Femur (tissue), 1 donor: ENCODE data around the gene RIPK1.
"Not testable (repeated sequence)": the region's sequence is repeated elsewhere in the genome, so short reads cannot be mapped to it uniquely, and the experiment has no call there.

Experiments
- DNase-seq: peaks from one replicate; pipeline ENCODE4 v3.0.0-alpha.2; 2017

Gene RIPK1

DNA sequence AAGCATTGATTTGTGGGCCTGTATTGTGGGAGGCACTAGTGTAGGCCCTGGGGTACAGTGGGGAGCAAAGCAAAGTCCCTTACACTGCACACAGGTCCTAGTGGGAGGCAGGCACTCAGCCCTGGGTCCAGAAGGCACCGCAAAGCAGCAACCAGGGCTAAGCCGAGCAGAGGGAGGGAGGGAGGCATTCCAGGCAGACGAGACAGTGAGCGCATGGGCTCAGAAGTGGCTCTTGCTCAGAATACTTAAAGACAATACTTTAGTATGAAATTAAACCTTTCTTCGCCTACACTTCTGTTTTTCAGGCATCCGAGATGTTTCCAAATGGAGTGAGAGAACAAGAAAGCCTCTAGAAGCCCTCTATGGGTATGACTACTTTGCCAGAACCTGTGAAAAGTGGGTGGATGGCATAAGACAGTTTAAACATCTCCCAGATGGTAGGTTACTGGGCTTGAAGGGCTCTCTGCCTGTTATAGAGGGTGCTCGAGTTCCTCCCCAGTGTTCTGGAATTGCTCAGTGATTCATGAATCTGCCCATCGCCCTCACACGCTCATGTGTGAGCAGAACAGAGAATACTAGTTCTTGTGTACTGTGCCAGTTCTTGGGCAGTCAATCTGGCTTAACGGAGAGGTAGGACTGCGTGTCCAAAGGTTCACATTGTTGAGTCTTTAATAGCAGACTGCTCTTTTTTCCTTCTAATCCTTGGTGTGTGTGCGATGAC is 68.9 kb downstream of the RIPK1 start:
- no peak for DNase-seq

DNA sequence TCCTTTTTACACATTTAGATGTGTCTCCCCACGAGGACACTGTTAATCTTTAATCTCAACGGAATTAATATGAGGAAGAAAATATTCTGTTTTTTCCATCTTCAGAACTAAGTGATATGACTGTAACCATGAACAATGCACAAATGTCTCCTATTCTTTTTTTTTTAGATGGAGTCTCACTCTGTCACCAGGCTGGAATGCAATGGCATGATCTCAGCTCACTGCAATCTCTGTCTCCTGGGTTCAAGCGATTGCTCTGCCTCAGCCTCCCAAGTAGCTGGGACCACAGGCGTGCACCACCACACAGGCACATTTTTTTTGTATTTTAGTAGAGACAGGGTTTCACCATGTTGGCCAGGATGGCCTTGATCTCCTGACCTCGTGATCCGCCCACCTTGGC is 69.6 kb downstream of the RIPK1 start:
- not testable (repeated sequence) for DNase-seq

DNA sequence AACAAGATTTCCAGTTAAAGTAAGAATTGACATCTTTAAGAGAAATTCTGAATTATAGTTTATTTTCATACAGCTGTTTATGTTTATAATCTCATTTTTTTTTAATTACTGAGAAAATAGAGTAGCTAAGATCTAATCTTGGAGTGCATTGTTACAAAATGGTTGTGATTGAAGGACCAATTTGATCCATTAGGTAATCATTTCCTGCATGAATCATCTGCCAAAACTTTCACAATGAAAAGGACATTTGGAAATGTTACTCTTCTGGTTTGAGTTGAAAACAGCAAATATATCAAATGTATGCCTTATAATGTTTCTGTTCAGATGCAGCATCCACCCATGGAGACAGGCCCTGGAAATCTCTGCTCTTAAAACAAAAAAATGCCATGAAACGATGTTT is 70.0 kb downstream of the RIPK1 start:
- no peak for DNase-seq

DNA sequence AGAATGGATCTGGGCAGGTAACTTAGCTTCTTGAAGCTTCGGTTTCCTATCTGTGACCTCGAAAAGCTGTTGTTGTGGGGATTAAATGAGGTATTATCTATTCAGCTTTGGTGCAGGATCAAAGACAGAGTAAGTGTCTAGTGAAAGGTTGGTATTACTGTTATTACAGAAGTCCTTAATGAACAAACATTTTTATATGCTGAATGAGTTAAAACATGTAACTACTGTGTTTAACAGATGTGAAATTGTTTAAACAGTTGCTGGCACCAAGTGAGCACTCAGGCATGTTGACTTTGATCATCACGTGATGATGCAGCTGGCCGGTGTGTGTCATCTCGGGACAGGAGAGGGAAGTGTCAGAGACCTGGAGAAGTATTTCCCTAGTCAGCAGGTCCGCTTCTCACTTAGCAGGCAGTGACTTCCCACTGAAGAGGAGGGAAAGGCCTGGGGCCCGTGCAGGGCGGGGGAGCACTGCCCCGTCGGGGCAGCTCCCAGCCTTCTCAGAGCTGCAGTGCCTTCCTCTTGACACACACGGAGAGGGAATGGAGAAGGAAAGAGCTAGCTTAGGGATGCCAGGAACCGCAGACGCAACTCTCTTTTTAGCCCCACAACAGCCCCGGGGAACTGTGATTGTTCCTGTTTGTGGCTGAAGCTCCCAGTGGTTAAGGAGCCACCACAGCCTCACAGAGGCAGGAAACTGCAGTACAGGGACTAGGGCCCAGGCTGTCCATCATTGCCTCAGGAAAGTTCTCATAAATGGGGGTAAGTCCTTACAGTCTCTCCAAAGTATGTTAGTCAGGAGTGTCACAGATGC is 71.0 kb downstream of the RIPK1 start:
- DNase-seq = peak; percentile 67

DNA sequence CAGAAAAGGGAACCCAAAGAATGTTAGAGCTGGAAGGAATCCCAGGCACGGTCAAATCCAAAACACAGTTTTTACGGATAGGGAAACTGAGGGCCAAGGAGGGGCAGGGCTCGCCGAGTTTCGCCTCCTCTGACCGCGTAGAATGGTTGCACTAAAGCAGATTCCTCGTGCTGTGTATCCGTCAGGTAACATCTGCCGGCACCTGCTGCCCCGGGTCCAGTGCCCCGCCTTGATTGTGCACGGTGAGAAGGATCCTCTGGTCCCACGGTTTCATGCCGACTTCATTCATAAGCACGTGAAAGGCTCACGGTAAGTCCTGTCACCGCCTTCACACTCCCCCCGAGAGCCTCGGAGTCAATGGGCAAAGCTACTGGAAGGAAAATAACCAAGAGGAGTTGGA is 71.9 kb downstream of the RIPK1 start:
- no peak for DNase-seq

DNA sequence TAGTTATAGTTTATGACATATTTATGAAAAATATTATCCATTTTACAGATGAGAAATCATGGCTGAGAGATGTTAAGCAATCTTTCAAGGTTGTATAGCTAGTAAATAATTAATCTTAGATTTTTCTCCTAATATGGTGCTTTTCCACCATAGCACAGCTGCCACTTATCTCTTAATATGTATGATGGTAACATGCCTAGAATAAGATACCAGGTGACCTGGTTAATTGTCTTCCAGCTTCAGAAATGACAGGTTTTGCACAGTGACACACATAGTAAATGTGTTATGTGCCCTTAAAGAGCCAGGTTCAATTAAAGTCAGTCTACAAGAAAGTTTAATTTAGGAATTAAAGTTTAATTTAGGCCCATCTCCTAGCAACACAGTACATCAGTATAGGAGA is 74.2 kb downstream of the RIPK1 start:
- no peak for DNase-seq

DNA sequence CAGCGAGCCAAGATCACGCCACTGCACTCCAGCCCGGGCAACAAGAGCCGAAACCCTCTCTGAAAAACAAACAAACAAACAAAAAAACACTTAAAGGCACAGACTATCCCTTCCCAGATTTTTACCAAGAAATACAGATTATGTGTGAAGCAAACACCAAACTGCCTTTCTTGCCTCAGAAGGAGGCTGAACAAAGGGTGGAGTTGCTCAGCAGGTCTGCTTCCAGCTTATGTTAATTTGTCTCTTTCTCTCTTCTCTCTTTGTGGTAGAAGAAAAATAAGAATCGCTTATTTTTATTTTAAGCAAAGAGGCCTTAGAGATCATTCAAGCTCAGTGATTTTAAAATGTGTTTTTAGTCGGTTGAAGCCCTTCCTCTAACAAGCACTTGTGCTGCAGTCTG is 74.9 kb downstream of the RIPK1 start:
- DNase-seq = no peak

DNA sequence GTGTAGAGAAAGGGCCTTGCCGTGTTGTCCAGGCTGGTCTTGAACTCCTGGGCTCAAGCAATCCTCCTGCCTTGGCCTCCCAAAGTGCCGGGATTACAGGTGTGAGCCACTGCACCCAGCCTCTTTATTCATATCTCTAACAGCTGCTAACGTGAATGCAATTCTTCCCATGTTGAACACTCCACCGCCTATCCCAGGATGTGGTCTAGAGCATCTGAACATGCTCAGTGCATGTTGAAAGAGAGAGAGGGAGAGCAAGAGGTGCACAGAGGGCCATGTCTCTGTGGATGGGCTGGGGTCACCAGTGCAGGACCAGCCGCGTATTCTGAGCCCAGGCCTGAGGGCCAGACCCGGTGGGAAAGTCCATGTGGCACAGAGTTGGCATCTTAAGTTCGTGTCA is 76.3 kb downstream of the RIPK1 start:
- no peak for DNase-seq

DNA sequence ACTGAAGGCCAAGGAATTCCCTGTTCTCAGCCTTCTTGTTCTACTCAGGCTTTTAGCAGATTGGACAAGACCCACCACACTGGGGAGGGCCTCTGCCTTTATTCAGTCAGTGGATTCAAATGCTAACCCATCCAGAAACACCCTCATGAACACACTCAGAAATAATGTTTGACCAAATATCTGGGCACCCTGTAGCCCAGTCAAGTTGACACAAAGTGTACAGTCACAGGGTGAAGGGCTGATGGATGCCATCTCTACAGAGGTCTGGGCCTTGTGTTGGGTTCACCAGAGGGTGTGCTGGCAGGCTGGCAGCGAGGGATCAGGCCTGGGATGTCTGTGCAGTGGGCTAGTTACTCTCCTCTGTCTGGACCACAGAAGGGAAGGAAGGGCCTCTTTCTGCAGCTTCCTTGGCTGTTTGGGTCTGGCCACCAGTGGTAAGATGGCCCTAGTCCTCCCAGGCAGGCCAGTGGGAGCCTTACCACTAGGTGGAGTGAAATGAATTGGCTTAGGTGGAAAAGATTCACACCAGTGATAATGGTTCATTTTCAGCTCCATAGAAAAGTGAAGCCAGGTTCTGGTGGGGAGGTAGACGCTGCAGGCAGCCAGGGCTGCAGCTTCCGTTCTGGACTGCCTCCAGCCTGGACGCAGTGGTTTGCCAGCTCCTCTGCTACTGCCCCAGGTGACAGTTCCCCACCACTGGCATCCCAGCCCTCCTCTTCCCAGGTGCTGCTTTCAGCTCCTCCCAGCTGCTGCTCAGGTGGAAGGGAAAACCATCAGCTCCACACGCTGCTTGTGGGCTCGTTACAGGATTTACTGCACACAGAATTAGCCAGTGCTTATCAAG is 79.8 kb downstream of the RIPK1 start:
- no peak for DNase-seq

DNA sequence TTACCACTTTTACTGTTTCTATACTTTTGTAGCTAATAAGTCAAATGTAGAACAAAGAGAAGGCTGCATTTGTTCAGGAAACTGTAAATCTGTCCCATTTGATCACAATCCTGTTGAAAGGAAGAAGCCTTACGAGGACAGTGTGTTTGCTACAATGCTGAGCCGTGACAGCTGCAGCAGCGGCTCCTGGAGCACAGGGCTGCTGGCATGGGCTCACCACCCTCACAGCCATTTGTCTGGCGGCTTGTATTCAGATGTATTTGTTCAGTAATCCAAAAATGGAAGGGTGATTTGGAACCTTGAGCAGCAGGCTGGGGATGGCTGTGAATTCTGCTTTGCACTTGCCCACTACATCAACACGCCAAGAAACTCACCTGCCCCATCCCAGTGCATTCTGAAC is 83.4 kb downstream of the RIPK1 start:
- peak; percentile 54 for DNase-seq

DNA sequence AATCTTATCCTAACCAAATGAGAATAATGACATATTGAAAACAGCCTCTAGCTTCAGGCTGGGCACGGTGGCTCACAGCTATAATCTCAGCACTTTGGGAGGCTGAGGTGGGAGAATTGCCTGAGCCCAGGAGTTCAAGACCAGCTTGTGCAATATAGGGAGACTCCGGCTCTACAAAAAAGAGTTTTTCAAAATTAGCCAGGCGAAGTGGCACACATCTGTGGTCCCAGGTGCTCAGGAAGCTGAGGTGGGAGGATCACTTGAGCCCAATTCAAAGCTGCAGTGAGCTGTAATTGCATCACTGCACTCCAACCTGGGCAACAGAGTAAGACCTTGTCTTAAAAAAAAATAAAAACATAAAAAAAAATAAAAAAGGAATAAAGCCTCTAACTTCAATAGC is 84.4 kb downstream of the RIPK1 start:
- DNase-seq = no peak

DNA sequence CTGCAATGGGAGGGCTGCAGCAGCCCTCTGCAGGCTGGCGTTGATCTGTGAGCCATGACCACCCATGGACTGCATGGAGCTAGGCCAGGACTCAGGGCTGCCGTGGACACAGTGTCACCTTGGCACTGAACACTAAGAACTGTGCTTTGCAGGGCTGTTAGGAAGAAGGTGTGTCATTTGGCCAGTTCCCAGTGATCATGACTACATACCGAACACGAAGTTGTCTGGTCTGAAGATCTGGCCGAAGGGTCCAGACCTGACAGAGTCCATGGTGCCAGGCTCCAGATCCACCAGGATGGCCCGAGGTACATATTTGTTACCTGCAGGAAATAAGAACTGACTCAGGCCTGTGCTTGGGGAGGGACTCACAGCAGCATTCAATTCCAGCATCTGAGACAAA is 87.1 kb downstream of the RIPK1 start:
- not testable (repeated sequence) for DNase-seq

DNA sequence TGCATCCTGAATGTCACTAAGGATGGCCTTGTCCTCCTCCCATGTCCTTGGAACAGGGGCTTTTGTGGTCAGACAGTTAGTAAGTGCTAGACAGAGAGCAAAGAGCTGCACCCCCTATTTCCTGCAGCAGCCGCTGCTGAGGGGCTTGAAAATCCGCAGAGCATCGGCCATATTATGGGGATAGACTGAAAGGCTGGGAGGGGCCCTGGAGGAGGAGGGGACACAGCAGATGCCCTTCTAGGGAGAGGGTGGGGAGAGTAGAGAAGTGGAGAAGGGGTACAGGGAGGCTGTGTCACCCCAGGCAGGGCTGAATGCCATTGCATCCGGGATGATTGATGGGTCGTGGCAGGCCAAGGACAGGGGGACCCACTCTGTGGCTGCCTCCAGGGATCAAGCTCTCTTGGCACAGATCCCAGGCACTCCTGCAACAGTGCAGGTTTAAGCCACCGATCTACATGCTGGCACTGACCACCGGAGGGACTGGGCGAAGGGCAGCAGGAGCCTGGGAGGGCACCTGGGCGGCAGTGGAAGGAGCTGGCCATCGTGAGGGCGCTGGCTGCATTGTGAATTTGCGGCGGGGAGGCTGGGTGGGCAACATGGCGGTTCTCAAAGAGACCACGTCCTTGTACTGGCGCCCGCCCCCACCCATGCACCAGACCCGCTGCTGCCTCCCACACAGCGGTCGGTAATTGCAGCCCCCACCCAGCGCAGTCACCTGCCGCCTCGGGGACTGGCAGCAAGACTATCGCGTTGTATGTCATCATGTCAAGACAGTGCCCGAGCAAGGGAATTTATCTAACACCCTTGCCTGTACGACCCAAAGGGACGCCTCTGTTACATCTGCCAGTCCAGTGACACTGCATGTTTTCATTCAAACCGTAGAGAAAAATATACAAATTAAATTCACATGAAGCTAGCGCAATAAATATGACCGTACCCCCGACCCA is 88.2 kb downstream of the RIPK1 start:
- peak; percentile 67 for DNase-seq

DNA sequence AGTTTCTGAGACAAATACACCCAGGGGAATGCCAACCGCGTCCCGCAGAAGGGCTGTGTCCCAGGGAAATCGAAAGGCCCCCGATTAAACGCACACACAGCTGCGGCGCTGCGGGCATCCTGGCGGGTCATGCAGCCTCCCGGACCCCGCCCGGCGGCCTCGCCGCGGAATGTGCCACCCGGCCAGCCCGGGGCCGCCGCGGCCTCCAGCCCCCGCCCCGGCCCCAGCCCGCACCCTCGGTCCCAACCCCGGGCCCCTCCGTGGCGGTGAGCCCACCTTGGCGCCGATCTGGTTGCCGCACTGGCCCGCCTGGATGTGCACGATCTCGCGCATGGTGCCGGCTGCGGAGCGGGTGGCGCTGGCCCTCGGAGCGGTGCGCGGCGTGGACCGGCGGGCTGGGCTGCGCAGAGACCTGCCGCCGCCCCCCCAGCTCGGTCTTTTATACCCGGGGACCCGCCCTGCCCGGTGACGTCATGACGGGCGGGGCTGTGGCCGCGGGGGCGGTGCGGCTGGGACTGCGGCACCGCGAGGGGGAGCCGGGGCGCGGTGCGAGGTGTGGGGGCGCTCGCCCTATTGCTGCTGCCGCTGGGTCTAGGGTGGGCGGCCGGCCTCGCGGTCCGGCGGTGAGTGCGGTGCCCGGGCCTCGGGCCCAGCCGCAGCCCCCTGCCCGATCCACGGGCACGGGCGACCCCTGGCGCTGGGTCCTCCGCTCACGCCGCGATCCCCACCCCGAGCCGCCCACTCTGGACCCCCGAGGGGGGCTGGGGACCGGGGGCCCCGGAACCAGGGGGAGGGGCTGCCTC is 89.0 kb downstream of the RIPK1 start, which contains the start of gene TUBB2A:
Gene TUBB2A, minus strand, starts transcription at position 414 of the 803 bp plus-strand sequence. Its CDS starts 81 bp downstream, at position 333.
- peak; percentile 92 for DNase-seq

DNA sequence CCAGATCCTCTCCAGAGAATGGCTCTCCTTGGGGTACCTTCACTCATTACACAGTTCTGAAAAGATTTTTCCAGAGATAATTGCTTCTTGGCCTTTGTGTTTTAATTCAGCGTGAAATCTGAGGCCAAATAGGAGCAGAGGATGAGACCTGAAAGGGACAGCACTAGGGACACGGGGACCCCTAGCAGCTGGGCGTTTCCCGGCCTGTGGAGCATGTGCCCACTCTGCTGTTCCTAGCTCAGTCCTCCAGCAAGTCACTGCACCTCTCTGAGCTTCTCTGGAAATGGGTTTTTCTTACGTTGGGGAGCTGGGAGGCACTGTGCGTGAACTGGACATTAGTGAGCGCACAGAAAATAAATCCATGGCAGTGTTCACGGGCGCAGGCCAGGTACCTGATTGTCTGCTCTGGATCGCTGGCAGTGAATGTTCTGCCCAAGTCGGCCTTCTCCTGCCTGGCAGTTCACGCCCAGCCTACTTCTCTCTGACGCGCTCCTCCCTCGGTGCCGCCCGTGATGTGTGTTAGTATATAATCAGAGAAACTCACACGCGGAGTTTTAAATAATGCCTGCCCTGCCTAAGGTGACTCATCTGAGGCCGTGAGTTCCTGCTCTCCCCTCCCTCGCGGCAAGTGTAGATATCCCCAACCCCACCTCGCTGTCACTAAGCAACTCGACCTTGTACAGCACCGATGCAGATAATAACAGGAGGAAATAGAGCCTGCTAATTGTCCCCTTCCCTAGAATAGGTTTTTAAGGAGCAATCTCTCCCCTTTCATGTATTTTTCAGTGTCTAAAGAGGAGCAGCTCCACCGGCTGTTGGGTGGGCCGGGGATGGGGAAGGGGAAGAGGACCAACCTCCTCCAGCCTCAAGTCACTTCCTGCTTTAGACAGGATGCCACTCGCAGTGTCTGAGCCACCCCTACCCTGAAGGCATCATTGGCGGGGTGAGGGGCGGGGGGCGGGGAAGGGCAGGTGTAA is 91.8 kb downstream of the RIPK1 start:
- DNase-seq = no peak

DNA sequence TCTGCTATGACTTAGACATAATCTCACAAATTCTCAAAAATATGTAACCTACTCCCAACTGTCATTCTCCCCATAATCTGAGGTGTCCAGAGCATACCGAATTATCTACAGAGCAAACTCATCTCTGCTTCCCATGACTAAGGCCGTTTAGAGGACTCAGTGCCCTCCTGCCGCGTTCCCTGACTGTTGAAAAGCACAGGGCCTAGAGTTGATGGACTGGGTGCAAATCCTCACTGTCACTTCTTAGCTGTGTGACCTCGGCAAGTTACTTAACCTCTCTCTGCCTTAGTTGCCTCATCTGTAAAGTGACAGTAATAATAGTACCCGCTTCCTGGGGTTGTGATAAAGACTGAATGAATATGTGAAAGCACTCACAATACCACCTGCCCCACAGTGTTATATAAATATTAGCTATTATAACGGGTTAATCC is 93.8 kb downstream of the RIPK1 start:
- DNase-seq = no peak

DNA sequence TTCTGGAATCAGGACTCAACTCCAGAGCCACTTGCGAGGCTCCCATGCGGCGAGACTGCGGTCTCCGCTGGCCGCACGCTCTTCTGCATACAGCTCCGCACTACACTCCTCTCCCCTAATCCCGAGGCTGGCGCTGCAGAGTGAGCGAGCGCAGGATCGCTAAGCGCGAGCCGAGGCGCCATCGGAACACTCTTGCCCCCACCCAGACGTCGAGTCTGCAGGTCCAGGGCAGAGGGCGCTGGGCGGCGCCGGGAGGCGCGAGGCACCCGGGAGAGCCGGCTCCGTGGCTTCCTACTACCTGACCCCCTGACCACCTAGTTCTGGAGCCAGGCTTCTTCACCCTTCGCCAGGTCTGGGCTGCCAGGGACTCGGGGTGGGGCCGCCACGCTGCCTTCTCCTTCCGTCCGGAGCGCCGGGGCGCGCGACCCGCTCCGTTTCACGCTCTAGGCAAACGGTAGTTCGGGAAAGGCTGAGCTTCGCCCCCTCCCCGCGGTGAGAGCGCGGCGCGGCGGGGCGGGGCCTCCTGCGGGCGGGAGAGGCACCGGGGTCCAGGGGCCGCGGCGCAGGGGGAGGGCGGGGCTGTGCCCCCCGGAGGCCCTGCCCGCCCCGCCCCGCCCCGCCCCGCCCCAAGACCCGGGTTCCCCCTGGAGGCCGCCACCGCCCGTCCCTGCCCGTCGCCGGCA is 94.4 kb downstream of the RIPK1 start:
- peak; percentile 81 for DNase-seq

DNA sequence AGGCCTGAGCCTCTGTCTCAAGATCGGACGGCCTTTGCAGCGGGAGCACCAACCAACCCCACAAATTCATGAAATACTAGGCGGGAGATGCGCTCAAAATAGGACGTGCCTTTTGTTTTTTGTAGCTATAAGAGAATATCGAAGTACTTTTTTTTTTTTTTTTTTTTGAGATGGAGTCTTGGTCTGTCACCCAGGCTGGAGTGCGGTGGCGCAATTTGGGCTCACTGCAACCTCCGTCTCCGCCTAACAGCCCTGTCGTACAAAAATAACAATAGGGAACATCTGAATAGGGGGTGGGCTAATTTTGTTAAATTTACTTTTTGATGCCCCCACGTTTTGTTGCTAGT is 94.9 kb downstream of the RIPK1 start:
- DNase-seq = no peak

DNA sequence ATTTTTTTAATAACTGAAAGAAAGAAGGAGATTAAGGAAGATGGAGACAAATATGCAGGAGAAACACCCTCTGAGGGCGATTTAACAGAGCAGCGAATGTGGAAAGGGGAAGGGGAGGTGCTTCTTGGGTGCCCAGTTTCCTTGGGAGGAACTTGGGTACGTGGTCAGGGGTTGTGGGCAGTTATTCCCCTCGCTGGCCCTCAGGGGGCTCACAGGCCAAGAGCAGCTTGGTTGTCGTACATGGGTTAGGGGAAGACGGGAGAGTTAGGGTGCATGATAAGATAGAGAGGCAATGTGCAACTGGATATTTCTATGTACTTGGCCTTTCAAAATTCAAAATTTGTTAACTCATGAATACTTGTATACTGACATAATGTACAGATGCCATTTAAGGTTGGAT is 96.1 kb downstream of the RIPK1 start:
- DNase-seq = no peak
